Activated CD8-positive, alpha-beta T cell treated with anti-CD3 and anti-CD28 coated beads, Interleukin-2, amount 10 ng/mL, durations not matched to agents 7 days and 5 days (primary cell): ENCODE measurements around the gene PET100. TPM values are rescaled to one million over a fixed set of nuclear protein-coding genes. Genes with fewer than 3 reads are reported as not detected.

Experiments used
- ATAC-seq: fragments of 150-1000 bp; cut with Tn5 transposase; one replicate; pipeline ENCODE4 v1.10.0; 2021; ENCODE audit warnings: moderate library complexity
- CTCF ChIA-PET: fragments of 350-600 bp; sonication (Branson Sonifier 250); formaldehyde crosslinking; loops from one replicate; lab custom pipeline; 2021; ENCODE audit warnings: antibody characterized with exemption; lab: Charles Lee
- POLR2A ChIA-PET: fragments of 350-600 bp; sonication (Branson Sonifier 250); formaldehyde crosslinking; loops from one replicate; lab custom pipeline; 2021; ENCODE audit warnings: antibody characterized with exemption; lab: Charles Lee
- DNase-seq: peaks from one replicate; pipeline ENCODE4 v3.0.0-alpha.2; 2020
- H3K27ac Mint-ChIP-seq: one replicate; pipeline ENCODE4 v1.8.0; 2021; ENCODE audit warnings: mild to moderate bottlenecking, mixed read lengths
- H3K27me3 Mint-ChIP-seq: one replicate; pipeline ENCODE4 v1.8.0; 2021; ENCODE audit warnings: low read depth, mixed read lengths
- H3K36me3 Mint-ChIP-seq: one replicate; pipeline ENCODE4 v1.8.0; 2021; ENCODE audit warnings: low read depth, mixed read lengths
- H3K4me1 Mint-ChIP-seq: one replicate; pipeline ENCODE4 v1.8.0; 2021; ENCODE audit warnings: low read depth, mixed read lengths
- H3K4me3 Mint-ChIP-seq: one replicate; pipeline ENCODE4 v1.8.0; 2021; ENCODE audit warnings: mild to moderate bottlenecking, mixed read lengths
- H3K9me3 Mint-ChIP-seq: one replicate; pipeline ENCODE4 v1.8.0; 2022; ENCODE audit warnings: mixed read lengths; ENCODE audit not compliant: insufficient read depth
- total RNA-seq, 2 experiments: library from RNA; stranded (reverse); gene quantifications; one replicate each; pipeline ENCODE4 v1.2.3, GENCODE V29; 2021

PET100 gene
- total RNA-seq, 2 experiments from 2014 or later: 125 to 136 TPM

DNA sequence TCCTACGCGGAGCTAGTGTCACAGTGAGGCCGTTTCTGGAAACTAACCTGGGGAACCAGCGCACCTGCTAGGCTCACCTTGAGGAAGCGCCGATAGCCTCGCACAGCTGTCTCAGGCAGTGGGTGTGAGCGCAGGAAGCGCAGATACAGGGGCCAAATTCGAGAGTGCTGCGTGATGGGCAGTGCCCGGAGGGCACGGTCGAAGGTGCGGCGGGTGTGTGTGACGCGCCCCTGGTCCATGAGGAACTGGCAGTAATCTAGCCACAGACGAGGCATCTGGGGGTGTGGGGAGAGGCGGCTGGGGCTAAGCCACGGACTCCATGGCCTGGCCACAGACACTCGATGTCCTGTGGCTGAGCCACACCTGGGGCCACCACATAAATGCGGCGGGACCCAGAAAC lies 2.4 kb upstream of the PET100 start:
- DNase-seq: no peak
- no peak overlapping the region for H3K4me3 Mint-ChIP-seq
- no peak for ATAC-seq
- ChIA-PET CTCF (interaction anchor here (1.4 kb wide), 1 partner anchor 59 kb away, joined by 3 read pairs; no protein-coding TSS in a partner anchor), POLR2A (interaction anchor here (0.6 kb wide), 3 partner anchors 89 to 1096 kb away, joined by 3 read pairs; no protein-coding TSS in a partner anchor)
- H3K27ac Mint-ChIP-seq: no peak overlapping the region
- peaks cover 35% of the 10 kb centered on the region for H3K4me1 Mint-ChIP-seq
- peaks cover 32% of the 10 kb centered on the region for H3K36me3 Mint-ChIP-seq
- no peaks in the 10 kb centered on the region for H3K27me3 Mint-ChIP-seq
- H3K9me3 Mint-ChIP-seq: no peaks in the 10 kb centered on the region

DNA sequence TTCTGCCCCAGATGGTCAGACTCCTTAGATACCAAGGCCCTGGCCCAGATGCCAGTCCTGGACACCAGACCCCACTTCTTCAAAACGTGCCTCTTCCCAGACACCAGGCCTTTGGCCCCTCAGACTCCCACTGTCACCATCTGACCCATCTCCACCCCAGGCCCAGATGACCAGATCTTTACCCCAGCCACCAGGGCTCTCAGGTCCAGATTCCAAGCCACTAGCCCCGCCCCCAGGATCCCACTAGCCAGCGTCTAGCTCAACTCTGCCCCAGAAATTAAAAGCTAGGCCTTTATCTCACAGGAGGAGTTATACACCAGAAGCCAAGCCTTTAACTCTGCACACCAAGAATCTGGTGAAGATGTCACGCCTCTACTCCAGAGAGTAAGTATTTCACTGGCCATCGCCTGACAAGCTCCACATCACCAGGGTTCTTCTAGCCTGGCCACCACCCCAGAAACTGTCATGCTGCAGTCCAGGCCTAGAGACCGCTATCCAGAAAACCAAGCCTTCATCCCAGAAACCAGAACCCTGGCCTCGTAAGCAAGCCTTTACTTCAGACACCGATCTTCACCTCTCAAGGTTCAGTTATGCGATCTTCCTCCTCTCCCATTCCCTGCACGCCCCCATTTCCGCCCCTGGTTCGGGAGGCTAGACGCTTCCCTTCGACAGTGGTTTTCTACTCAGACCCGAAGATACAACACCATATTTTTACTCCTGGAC lies 843 bp upstream of the PET100 start:
- H3K27me3 Mint-ChIP-seq: no peaks in the 10 kb centered on the region
- ChIA-PET POLR2A (interaction anchor here (0.7 to 1.8 kb wide), 12 partner anchors 7 to 291 kb away, joined by 3 to 13 read pairs (median 5); partner anchors contain the start of genes SNAPC2, STXBP2 and TRAPPC5), CTCF (interaction anchor here (0.5 to 2.1 kb wide), 3 partner anchors 53 to 171 kb away, joined by 3 to 20 read pairs (median 5); partner anchors contain the start of gene TRAPPC5)
- no peak for DNase-seq
- H3K27ac Mint-ChIP-seq: peak overlapping the region; percentile 98
- no peaks in the 10 kb centered on the region for H3K9me3 Mint-ChIP-seq
- peaks cover 28% of the 10 kb centered on the region for H3K36me3 Mint-ChIP-seq
- ATAC-seq: no peak
- H3K4me1 Mint-ChIP-seq: peaks cover 35% of the 10 kb centered on the region
- peak overlapping the region; percentile 94 for H3K4me3 Mint-ChIP-seq

DNA sequence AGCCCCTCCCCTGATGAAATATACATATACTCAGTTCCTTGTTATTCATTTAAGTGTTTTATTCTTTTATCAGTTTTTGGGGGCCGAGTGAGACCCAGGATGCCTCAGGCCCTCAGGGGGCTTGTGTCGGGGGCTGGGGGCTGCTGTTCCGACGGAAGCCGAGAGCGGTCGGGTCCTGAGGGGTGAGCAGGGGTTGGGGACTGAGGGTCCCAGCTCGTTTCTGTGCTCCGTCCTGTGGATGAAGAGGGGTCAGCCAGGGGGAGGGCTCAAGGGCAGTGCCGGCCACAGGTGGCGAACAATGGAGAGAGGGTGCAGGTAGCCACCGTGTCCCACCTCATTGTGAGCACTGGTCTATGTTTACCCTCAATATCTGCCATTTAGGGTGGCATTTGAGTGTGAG lies 2.0 kb downstream of the PET100 start:
- peaks cover 43% of the 10 kb centered on the region for H3K4me1 Mint-ChIP-seq
- no peak overlapping the region for H3K4me3 Mint-ChIP-seq

DNA sequence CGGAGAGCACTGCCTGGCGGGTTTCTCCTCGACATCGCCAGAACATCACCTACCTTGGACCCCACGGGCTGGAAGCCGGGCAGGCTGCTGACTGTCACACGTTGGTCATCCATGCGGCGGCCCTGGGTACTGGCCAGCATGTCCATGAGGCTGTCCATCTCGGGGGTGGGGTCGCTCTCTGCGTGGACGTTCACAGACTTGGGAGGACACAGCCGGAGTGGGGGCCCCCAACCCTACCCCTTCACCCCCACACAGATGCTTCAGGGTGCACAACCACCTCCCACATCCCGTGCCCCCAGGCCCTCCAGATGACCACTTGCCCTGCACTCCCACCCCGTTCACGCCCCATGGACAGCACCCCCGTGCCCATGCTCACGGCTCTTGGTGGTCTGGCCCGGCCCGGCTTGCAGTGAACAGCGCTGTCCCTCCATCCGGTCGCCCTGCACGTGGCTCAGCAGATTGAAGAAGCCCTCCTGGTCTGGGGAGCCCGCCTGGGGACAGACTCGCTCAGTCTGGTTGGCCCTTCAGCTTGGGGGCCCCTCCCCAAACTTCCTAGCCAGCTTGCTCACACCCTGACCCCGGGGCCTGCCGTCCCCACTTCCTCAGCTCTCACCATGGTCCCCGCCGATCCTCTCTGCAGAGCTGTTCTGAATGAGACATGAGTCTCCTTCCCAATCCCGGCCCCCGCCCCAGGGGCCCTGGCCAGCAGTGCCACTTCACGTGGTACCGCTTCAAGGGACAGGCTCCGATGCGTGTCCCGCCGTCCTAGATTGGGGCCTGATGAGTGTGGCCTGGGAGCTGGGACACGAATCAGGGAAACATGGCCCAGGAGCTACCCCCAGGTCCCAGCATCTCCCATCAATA lies 3.0 kb downstream of the PET100 start:
- ChIA-PET CTCF (interaction anchor here (1.2 kb wide), 1 partner anchor 64 kb away, joined by 3 read pairs; no protein-coding TSS in a partner anchor), POLR2A (no interaction called here)
- H3K4me1 Mint-ChIP-seq: peaks cover 49% of the 10 kb centered on the region
- ATAC-seq: no peak
- no peaks in the 10 kb centered on the region for H3K27me3 Mint-ChIP-seq
- H3K27ac Mint-ChIP-seq: peak overlapping the region; percentile 60
- peaks cover 15% of the 10 kb centered on the region for H3K36me3 Mint-ChIP-seq
- no peaks in the 10 kb centered on the region for H3K9me3 Mint-ChIP-seq
- H3K4me3 Mint-ChIP-seq: no peak overlapping the region
- no peak for DNase-seq

More for the DNA sequence above, 2.0 kb downstream of the PET100 start:
- peaks cover 21% of the 10 kb centered on the region for H3K36me3 Mint-ChIP-seq
- ChIA-PET POLR2A (interaction anchor here (2.0 kb wide), 1 partner anchor 17 kb away, joined by 6 read pairs; no protein-coding TSS in a partner anchor), CTCF (interaction anchor here (1.2 to 2.6 kb wide), 2 partner anchors 21 to 63 kb away, joined by 3 to 13 read pairs; no protein-coding TSS in a partner anchor)
- no peaks in the 10 kb centered on the region for H3K9me3 Mint-ChIP-seq
- no peaks in the 10 kb centered on the region for H3K27me3 Mint-ChIP-seq
- H3K27ac Mint-ChIP-seq: no peak overlapping the region
- DNase-seq: no peak
- ATAC-seq: no peak

DNA sequence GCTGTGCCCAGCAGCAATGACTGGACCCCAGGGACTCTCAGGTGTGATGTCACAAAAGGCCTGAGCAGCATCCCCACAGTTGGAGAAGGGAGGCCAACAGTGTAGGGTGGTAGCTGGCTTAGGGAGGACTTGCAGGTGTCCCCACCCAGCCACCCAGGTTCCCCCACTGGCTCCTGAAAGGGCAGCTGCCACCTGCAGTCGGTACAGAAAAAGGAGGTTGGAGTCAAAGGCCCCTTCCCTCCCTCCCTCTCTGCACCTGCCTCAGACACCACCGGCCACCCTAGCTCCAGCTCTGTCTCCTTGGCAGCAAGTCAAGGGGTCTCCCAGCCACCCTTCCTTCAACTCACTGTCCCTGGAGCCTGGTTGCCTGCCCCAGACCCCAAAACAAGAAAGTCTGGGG lies 4.1 kb downstream of the PET100 start, which contains the start of gene PCP2:
Gene PCP2, minus strand, starts transcription at position 22 of the 400 bp plus-strand sequence. CDS start 262 bp downstream, outside the sequence.
- H3K4me1 Mint-ChIP-seq: peaks cover 47% of the 10 kb centered on the region
- no peaks in the 10 kb centered on the region for H3K9me3 Mint-ChIP-seq
- POLR2A ChIA-PET: no interaction called here

DNA sequence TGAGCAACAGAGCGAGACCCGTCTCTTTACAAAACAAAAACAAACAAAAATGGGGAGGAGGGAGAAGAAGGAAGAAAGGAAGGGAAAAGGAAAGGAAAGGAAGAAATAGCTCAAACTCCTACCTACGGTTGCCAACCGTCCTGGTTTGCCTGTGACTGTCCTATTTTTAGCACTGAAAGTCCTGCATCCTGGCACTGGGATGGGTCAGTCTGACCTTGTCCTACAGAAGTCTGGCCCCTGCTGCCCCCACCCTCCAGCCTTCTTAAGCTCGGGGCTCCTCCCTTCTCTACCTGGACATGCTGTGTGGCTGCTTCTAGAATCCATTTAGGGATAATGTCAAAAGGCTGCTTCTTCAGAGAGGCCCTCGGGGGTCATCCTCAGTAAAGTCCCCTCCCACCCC lies 6.1 kb downstream of the PET100 start:
- Mint-ChIP-seq H3K9me3 (no peaks in the 10 kb centered on the region), H3K4me1 (peaks cover 47% of the 10 kb centered on the region), H3K36me3 (peaks cover 25% of the 10 kb centered on the region), H3K4me3 (peak overlapping the region; percentile 29), H3K27ac (peak overlapping the region; percentile 92), H3K27me3 (no peaks in the 10 kb centered on the region)
- POLR2A ChIA-PET: interaction anchor here (0.6 kb wide), 1 partner anchor 25 kb away, joined by 3 read pairs; no protein-coding TSS in a partner anchor
- DNase-seq (no peak), ATAC-seq (no peak)
- CTCF ChIA-PET: interaction anchor here (0.8 to 1.6 kb wide), 3 partner anchors 17 to 67 kb away, joined by 3 to 9 read pairs (median 3); partner anchors contain the start of gene TRAPPC5

More for the DNA sequence above, 4.1 kb downstream of the PET100 start, which contains the start of gene PCP2:
- H3K27me3 Mint-ChIP-seq: no peaks in the 10 kb centered on the region
- CTCF ChIA-PET: interaction anchor here (0.6 kb wide), 1 partner anchor 19 kb away, joined by 3 read pairs; no protein-coding TSS in a partner anchor
- H3K27ac Mint-ChIP-seq: peak within 1 kb of the TSS; percentile 60
- DNase-seq (no peak), ATAC-seq (no peak)
- H3K4me3 Mint-ChIP-seq: no peak within 1 kb of the TSS
- H3K36me3 Mint-ChIP-seq: peaks cover 15% of the 10 kb centered on the region

DNA sequence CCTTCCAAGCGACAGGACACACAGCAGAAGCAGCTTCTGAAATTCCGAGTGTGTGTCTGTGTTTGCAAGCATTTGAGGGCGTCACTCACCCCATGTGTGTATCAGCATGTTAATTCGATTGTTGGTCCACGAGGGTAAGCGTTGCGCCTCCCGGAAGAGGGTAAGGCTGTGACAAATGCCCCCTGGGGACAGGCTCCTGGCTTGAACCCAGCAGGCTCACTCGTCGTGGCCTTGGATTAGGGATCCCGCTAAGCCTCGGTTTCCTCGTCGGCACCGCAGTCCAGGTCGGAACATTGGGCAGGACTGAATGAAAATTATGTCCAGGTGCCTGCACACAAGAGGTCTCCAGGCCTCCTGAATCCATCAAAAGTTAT lies 6.7 kb downstream of the PET100 start:
- DNase-seq (no peak), ATAC-seq (no peak)
- H3K27ac Mint-ChIP-seq: peak overlapping the region; percentile 92
- CTCF ChIA-PET: interaction anchor here (1.3 to 1.6 kb wide), 2 partner anchors 16 to 45 kb away, joined by 3 to 9 read pairs; partner anchors contain the start of gene TRAPPC5
- peaks cover 25% of the 10 kb centered on the region for H3K36me3 Mint-ChIP-seq
- peaks cover 43% of the 10 kb centered on the region for H3K4me1 Mint-ChIP-seq
- H3K9me3 Mint-ChIP-seq: no peaks in the 10 kb centered on the region
- POLR2A ChIA-PET: interaction anchor here (0.6 kb wide), 1 partner anchor 24 kb away, joined by 3 read pairs; no protein-coding TSS in a partner anchor
- H3K27me3 Mint-ChIP-seq: no peaks in the 10 kb centered on the region
- H3K4me3 Mint-ChIP-seq: peak overlapping the region; percentile 80

DNA sequence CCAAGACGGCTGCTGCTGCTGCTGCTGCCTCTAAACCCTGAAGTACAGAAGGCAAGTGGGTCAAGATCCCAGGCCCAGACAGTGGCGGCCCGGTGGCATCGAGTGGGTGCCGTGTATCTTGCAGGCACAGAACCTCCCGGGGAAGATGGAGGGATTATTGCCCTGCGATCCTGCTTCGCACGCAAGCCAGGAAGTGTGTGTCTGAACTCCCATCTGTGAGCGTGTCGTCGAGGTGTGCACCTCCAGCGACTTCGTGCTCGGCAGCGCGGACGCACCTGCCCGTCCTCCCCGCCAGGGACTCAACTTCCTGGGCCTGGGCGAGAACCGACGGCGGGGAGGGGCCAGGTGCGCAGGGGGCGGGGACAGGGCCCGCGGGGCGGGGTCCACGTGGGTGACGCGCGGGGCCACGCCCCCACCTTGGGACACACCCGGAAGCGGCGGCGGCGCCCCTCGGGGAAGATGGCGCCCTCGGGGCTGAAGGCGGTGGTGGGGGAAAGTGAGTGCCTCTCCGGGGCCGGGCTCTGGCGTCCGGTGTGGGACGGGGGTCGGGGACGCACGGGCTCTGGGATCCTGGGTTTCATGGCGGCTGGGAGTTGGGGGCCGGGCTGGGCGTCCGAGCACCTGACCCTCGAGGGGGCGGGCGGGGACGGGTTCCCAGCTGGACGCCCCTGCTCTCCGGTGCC lies 7.2 kb downstream of the PET100 start, which contains the start of gene STXBP2:
Gene STXBP2, plus strand, starts transcription at position 420 of the 683 bp plus-strand sequence. Its CDS starts 40 bp downstream, at position 460.
- ChIA-PET POLR2A (interaction anchor here (0.9 to 1.5 kb wide), 5 partner anchors 8 to 69 kb away, joined by 3 to 5 read pairs (median 3); partner anchors contain the start of genes MCEMP1 and RETN), CTCF (interaction anchor here (1.0 to 2.9 kb wide), 4 partner anchors 15 to 164 kb away, joined by 3 to 15 read pairs (median 3); partner anchors contain the start of gene TRAPPC5)
- DNase-seq (peak; percentile 94), ATAC-seq (peak; percentile 93)
- Mint-ChIP-seq H3K27ac (peak within 1 kb of the TSS; percentile 92), H3K36me3 (peaks cover 22% of the 10 kb centered on the region), H3K4me1 (peaks cover 40% of the 10 kb centered on the region), H3K27me3 (no peaks in the 10 kb centered on the region), H3K9me3 (no peaks in the 10 kb centered on the region), H3K4me3 (peak within 1 kb of the TSS; percentile 80)

DNA sequence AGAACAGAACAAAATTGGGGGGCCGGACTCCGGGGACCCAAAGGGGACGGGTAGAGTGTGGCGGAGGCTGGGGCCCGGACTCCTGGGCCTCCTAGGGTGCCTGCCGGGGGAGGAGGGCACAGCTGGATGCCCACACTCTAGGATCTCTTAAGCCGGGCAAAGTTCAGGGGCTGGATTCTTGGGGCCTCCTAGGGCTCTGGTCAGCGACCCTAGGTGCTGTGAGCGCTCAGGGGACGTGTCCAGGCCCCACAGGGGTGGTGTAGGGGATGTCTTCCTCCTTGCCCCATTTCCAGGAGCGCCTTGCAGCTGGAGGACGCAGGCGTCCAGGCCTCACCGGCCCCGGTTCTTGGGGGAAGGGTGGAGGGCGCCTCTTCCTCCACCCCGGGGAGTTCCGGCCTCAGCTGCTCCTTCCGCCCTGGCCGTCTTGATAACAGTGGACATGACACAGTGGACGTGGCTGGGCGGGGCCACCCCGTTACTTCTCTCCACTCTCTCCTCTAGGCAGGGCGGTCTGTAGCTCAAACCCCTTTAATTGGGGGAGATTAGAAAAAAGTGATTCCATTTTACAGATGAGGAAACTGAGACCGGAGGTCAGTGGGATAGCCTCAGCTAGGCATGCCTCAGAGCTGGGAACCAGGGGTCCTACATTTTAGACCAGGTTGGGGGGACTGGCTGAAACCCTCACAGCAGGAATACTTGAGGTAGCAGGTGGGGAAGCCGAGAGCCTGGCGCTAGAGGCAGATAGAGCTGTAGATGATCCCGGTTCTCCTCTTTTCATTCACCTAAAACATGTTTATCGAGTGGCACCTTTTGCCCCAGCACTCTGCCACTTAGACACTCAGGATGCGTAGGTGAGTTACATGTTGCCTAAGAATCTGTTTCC lies 8.0 kb downstream of the PET100 start:
- Mint-ChIP-seq H3K27ac (peak overlapping the region; percentile 92), H3K4me3 (peak overlapping the region; percentile 80), H3K27me3 (no peaks in the 10 kb centered on the region), H3K4me1 (peaks cover 40% of the 10 kb centered on the region), H3K36me3 (peaks cover 19% of the 10 kb centered on the region), H3K9me3 (no peaks in the 10 kb centered on the region)
- POLR2A ChIA-PET: interaction anchor here (0.9 to 2.0 kb wide), 8 partner anchors 8 to 69 kb away, joined by 3 to 13 read pairs (median 4); partner anchors contain the start of genes MCEMP1, PET100, RETN and XAB2
- CTCF ChIA-PET: interaction anchor here (1.0 to 2.9 kb wide), 4 partner anchors 14 to 163 kb away, joined by 3 to 15 read pairs (median 3); partner anchors contain the start of gene TRAPPC5
- ATAC-seq: peak; percentile 38
- peak; percentile 29 for DNase-seq
